Right ventricle myocardium inferior (tissue), 1 donor: ENCODE data around the gene DIPK1B. TPM values are rescaled to one million over a fixed set of nuclear protein-coding genes. Genes with fewer than 3 reads are reported as not detected.

Experiments
- ATAC-seq: fragments of 200-7000 bp; cut with Tn5 transposase; one replicate; pipeline ENCODE4 v1.9.1; 2020; ENCODE audit warnings: mild to moderate bottlenecking, moderate library complexity
- DNase-seq: peaks from one replicate; pipeline ENCODE4 v3.0.0; 2021; ENCODE audit errors: missing footprints
- intact Hi-C: fragments of 100-400 bp; cut with DNase I; formaldehyde crosslinking; loops from one replicate; pipeline ENCODE4 v1.11.0; 2022
- total RNA-seq: library from RNA; stranded (reverse); fragmentation: NEBNext Ultra II Directional; extraction: Animal tissue kit (Norgen Biotek cat#: 25700); gene quantifications from one replicate; pipeline ENCODE4 v1.2.1, GENCODE V29; 2021
- donor health status: DM: no; HTN: yes; CAD: no; lungs with severe emphysema.

DIPK1B gene
- total RNA-seq, 1 donor from 2014 or later = 16.4 TPM

DNA sequence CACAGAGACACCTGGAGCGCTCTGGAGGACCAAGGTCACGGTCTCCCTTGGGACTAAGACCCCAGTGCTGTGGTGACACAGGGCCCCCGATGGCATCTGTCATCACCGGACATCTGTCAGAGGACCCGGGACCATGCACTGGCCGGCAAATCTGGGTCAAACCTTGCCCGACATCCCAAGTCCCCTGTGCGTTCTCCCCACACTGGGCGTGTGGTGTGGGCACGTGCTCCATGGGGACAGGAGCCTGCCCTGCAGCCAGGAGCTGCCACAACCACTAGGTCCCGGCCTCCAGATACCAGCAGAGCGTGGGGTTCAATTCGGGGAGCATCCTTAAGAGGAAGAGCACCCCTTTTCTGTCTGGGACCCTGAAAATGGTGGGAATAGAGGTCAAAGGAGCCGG lies 28.6 kb upstream of the DIPK1B start:
- intact Hi-C loops = no loop called here
- ATAC-seq (no peak), DNase-seq (no peak)

DNA sequence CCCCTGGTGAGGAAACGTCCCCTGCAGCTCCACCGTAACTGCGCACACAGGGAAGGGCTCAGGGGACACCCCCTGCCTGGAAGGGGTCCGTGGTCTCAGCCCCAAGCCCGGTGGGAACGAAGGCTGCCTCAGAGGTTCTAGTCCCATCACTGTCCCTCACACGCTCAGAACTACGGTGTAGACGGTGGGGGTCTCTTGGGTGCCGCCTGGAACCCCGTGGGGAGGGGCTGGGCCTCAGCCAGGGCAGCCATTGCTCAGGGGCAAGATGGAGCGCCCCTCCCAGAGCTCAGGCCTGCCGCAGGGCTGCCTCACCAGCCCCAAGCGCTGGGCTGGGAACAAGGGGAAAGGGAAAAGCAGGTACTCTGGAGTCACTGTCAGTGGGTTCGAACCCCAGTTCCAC lies 28.0 kb upstream of the DIPK1B start:
- ATAC-seq (no peak), DNase-seq (no peak)
- intact Hi-C loops = no loop called here

DNA sequence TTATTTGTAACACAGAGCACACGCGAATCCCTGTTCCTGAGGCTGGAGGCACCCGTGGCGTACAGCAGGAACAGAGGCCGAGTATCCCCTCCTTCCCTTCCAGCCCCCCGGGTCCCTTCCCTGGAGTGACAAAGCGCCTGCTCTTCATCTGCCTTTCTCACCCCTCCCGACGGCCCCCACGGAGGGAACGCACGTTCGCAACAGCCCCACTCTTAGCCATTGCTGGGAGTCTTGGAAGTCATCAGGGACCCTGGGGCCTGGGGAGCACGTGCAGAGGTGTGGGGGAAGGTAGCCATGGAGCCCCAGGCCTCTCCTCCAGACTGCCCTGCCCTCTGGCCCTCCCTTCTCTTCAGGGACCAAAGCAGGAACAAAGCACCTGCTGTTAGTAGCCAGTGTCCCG lies 27.6 kb upstream of the DIPK1B start:
- ATAC-seq (no peak), DNase-seq (no peak)
- intact Hi-C loops = loop anchor here (5.0 kb wide), 1 partner anchor 43 kb away; no protein-coding TSS in a partner anchor

DNA sequence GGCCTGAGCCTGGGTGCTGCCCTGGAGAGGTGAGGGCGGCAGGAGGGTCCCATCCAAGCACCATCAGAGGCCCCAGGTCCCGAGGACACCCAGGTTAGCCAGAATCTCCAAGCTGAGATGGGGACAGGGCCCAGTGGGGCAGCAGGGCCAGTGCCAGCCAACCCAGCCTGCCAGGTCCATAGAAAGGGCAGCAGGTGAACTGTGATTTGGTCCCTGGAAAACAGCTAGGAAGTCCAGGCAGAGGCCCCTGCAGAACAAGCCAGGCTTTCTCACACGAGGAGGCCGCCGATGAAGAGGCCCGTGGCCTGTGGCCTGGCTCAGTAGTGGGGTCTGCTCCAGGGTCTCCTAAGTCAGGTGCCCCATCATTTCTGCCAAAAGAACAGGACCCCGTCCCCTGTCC lies 27.2 kb upstream of the DIPK1B start:
- DNase-seq (no peak), ATAC-seq (no peak)
- intact Hi-C loops = loop anchor here (5.0 kb wide), 1 partner anchor 42 kb away; no protein-coding TSS in a partner anchor

DNA sequence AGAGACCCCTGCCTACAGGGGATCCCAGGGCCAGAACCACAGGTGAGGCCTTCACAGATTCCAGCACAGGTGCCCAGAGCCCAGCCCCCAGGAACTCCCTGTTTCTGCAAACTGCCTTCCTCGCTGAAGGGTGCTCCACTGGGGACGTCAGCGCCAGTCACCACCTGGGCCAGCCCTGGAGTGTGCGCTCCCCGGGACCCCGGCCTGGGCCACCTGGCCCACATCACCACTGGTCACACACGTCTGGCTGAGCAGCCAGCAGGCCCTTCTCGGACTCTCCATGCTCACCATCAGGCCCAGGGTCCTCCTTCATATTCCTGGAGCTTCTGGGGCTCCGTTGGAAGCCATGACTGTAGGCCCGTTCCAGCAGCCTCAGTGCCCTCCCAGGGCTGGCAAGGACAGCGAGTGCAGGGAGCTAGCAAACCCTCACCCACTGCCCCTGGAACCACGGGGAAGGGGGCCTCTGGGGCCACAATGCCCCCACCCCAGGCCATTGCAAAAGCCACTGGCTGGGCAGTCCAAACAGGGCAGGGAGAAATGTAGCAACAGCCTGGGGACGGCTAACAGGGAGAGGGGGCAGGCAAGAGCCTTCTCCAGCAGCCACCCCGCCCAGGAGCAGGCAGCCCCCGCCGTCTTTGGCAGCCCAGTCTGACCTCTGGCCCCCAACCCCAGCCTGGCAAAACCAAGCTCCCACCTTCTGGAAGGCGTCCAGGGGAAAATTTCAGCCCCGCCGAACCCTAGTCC lies 26.4 kb upstream of the DIPK1B start:
- intact Hi-C loops = loop anchor here (5.0 kb wide), 1 partner anchor 41 kb away; no protein-coding TSS in a partner anchor
- no peak for ATAC-seq
- DNase-seq = no peak

DNA sequence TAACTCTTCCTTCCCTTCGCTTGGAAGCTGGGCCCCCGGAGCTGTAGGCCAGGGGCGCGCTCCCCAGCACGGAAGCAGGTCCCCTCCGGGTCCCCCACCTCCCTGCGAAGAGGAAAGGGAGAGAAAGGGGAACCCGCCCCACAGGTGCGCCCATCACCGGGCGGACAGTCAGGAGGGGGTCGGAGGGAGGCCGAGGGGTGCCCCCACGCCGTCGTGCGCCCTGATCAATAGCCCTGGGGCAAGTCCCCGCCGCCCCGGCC lies 25.9 kb upstream of the DIPK1B start:
- intact Hi-C loops = loop anchor here (5.0 kb wide), 1 partner anchor 41 kb away; no protein-coding TSS in a partner anchor
- ATAC-seq (no peak), DNase-seq (peak; percentile 80)

DNA sequence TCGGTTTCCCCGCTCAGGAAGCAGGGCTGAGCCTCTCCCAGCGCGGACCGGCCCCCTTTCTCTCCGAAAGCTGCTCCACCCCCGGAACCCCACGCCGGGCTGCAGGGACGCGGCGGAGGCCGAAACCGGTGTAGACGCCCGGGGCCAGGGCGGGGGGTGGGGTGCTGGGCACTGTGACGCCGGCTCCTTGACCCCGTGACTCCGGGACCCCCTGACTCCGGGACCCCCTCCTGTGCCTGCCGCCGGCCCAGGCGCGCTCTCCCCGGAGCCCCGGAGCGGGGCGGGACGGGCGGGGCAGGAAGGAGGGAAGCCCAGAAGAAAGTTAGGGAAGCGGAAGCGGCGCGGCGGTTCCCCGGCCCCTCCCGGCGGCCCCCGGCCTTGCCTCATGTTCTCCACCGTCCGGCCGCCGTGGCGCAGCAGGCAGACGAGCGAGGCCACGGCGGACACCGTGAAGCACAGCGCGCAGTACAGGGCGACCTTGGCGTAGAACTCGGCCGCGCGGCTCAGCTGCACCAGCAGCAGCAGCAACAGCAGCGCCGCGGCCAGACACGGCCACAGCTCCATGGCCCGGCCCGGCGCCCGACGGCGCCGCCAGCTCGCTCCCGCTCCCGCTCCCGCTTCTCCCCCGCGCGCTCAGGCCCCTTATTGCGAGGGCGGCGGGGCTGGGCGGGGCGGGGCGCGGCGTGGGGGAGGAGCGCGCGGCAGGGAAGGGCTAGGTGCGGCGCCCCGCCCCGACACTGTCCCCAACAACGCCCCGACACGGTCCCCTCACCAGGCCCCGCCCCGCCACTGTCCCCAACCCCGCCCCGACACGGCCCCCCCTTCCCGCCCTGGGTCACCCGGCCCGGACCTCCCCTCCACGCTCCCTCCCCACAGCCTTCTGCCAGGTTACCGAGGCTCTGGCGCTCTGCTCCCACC lies 25.3 kb upstream of the DIPK1B start, which contains the start of gene AGPAT2:
AGPAT2 (minus strand) TSS at position 664 of the 918 bp plus-strand sequence; CDS start at position 564, 100 bp downstream.
- intact Hi-C loops = loop anchor here (5.0 kb wide), 1 partner anchor 40 kb away; no protein-coding TSS in a partner anchor
- ATAC-seq = peak; percentile 82

DNA sequence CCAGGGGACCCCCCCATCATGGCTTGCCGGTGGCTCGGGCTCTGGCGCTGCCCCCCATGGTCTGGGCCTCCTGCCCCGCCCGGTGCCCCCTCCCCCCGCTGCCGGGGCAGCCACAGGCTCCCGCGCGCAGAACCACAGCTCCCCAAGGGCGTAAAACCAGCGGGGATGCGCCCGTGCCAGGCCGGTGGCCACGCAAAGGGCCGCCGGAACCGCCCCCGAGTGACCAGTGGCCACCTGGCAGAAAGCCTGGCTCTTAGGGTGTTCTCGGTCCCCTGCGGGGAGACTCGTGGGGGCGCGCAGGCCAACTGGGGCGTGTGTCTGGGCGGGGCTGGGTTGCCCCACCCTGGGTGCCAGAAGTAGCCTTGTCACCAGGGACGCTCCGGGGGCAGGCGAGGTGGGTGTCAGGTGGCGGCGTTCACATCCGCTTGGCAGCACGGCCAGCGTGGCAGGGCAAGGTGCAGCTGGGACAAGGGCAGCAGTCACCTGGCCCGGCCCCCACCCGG lies 24.6 kb upstream of the DIPK1B start:
- intact Hi-C loops = loop anchor here (5.0 kb wide), 1 partner anchor 40 kb away; no protein-coding TSS in a partner anchor
- ATAC-seq (no peak), DNase-seq (no peak)

More for the DNA sequence above, 25.3 kb upstream of the DIPK1B start, which contains the start of gene AGPAT2:
- peak; percentile 92 for DNase-seq

DNA sequence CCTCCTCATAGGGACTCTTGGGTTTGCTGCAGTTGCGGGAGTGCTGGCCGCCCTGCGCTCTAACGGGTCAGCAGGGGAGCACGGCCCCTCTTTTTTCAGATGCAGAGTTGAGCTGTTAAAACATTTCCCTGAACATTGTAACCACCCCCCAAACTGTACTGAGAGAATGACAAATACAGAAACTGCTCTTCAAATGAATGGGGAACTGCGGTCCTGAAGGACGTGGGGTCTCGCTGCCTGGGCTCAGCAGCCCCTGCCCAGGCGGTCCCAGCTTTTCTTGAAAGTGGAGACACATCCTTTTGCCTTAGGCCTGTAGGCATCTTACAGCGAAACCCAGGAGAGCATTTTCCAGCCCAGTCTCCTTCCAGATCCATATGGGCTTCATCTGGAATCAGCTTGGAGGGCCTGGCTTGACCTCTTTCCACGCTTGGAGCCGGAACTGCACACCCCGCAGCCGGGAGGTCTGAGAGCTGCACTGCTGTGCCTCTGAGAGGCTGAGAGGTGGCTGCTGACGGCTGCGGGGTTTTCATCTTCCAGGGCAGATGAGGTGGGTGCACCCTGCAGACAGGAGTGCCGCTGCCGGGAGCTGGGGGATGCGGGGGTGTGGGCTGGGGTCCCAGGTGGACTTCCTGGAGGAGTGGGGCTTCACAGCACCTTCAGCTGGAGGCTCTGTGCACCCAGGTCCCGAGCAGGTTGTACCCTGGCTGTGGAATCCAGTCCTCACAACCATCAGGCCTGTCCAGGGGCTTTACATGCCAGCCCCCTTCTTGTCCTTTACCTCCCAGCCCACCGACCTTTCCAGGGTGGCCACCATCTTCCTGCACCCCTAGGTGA lies 23.9 kb upstream of the DIPK1B start:
- intact Hi-C loops = loop anchor here (5.0 kb wide), 1 partner anchor 39 kb away; no protein-coding TSS in a partner anchor

DNA sequence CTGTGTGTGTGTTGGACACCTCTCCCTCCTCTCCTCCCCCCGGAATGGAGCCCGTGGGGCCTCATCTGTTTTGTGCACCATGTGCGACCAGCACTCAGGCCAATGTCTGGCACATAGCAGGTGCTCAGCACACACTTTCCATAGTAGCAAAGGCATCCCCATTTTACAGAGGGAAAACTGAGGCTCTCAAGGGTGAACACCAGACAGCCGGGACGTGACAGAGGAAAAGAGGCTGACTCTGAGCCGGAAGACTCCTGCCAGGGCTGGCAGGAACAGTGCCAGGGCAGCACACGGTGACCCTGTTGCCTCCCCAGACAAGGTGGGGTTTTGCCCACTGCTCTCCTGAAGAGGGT lies 23.3 kb upstream of the DIPK1B start:
- DNase-seq (no peak), ATAC-seq (no peak)
- intact Hi-C loops = loop anchor here (5.0 kb wide), 1 partner anchor 38 kb away; no protein-coding TSS in a partner anchor

More for the DNA sequence above, 23.9 kb upstream of the DIPK1B start:
- no peak for ATAC-seq
- no peak for DNase-seq

DNA sequence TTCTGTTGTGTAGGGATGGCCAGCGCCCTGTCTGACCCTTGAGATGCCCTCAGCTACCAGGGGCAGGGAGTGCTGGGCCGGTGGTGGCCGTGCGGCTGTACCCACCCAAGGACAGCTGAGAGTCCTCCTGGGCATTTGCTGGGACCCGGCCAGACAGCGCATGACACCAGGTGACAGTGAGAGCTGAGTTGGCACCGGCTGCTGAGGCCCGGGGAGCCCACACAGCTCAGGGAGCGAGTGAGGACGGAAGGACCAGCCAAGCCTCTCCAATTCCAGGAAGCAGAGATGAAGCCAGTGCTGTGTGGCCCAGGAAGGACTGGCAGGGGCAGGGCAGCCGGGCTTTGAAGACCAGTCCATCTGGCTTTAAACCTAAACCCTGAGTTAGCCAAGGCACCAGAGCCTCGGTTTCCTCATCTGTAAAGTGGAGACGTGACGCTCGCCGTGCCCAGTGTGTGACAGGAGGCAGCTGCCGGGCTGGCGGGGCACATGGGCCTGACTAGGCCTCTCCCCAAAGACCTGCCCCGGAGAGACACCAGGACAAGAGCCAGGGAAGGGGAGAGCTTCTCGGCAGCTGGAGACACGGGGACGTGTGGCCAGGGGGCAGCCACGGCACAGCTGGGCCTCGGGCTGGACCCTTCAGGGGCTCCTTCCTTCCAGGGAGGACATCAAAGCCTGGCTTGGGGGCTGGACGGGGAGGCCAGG lies 22.1 kb upstream of the DIPK1B start:
- DNase-seq (peak; percentile 87), ATAC-seq (peak; percentile 51)
- intact Hi-C loops = loop anchor here (5.0 kb wide), 2 partner anchors 48 to 203 kb away; no protein-coding TSS in a partner anchor

DNA sequence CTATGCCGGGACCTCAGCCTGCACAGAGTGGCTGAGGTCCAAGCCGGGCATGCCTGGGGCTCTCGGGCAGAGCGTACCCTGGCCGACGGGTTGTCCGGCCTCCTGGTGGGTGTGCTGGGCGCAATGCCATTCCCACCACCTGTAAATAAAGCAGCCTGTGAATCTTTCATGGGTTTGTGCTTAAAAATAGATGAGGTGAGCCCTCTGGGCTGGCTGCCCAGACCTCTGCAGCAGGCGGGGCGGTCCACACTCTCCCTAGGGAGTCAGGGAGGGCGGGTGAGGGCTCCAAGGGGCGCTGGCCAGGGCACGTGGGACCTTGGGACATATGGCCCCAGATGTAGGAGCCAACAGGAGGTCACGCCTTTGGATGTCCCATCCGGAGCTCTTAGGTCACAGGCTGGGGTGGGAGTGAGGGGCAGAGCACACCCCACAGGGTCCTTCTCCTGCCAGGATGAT lies 21.5 kb upstream of the DIPK1B start:
- DNase-seq (no peak), ATAC-seq (peak; percentile 30)
- intact Hi-C loops = loop anchor here (5.0 kb wide), 2 partner anchors 49 to 204 kb away; no protein-coding TSS in a partner anchor

DNA sequence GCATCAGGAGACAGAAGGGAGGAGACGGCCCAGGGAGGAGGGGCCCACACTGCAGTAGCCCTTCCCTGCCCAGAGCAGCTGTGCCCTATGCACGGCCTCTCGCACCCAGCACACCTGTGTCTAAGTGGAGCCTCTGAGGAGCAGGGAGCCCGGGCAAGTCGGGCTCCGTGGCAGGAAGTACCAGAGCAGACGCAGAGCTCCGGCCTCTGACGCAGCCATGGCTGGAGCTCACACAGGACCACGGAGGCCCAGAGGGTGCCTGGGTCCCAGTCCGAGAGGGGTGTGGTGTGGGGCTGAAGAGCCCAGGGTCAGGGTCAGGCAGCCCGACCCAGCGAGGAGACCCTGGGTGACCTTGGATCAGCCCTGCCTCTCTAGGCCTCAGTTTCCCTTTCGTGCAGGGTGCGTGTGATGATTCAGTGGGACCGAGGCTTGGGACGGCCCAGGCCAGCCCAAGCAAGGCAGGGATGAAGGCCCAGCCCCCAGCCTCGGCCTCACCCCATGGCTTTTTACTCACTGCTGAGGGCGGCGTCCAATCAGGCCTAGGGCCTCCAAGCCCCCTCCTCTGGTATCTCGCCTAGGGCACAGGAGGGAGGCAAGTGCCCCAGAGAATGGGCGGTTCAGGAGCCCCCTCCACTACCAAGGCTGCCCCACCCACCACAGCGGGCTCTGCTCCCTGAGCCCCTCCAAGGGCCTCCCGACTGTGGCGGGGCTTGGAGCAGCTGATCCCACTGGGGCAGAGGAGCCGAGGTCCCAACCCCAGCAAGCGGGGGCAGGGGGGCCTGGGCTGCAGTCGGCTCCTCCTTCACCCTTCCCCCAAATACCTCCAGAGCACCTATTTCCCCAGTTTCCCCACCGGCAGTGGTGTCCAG lies 20.8 kb upstream of the DIPK1B start:
- intact Hi-C loops = loop anchor here (5.0 kb wide), 2 partner anchors 49 to 204 kb away; no protein-coding TSS in a partner anchor
- ATAC-seq (no peak), DNase-seq (no peak)

DNA sequence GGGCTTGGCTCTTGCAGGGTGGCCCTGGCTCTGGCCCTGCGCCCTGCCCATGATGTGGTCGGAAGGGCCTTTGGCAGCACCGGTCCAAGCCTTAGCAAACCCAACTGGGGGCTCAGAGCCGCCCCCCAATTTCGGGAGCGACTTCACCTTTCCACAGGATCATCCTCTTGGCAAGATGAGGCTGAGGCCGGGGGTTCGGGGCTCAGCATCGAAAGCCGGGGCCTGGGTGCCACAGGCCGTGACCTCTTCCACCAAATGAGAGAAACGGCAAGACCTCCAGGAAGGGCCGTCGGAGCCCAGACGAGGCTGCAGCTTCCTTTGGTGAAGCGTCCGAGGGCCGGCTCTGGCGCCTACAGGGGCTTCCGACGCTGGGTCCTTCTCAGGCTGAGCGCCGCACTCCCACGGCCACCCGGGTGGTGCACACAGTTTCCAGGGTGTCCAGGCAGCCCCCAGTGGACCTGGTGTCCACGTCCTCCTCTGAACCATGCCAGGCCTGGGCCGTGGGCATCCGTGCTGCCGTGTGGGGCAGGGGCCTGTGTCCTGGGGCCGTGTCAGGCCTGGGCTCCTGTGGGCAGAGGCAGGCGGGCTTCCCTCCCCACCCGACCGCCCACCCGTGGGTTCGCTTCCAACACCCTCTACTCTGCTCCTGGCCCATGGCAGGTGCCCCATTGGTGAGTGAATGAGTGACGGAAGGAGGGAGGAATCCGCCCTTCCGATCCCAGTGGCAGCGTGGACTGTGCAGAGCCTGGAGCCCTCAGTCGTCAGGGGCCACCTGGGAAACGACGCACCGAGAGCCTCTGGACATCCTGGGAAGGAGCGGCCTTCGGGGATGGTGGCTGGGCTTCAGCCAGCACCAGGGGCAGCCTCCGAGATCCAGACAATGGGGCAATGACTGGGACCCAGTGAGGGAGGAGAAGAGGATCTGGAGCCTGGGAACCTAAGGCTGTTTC lies 19.9 kb upstream of the DIPK1B start:
- ATAC-seq = no peak
- intact Hi-C loops = loop anchor here (5.0 kb wide), 2 partner anchors 50 to 205 kb away; no protein-coding TSS in a partner anchor
- no peak for DNase-seq

DNA sequence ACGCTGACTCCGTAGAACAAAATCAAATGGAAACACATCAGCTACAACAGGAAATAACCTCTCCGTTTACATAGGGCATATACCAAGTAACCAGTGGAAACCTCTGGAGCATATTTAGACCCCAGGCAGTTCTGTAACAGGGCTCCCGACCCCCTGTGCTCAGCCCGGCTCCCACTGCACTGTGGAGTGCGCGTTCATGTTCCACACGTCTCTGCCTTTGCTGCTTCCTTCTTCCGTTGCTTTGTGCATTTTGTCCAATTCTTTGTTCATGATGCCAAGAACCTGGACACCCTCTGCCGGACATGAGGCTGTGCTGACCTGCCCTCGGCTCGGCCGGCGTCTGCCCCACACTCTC lies 19.3 kb upstream of the DIPK1B start:
- ATAC-seq (no peak), DNase-seq (no peak)
- intact Hi-C loops = loop anchor here (5.0 kb wide), 2 partner anchors 51 to 206 kb away; no protein-coding TSS in a partner anchor
